HG03460 (cell line): ENCODE measurements around the gene SHC2.
"Not testable (repeated sequence)": the region's sequence is repeated elsewhere in the genome, so short reads cannot be mapped to it uniquely, and the experiment has no call there.

Source experiments
- ATAC-seq: cut with Tn5 transposase; IDR thresholded peaks from one replicate; pipeline ENCODE4 v1.9.1; 2021; ENCODE audit not compliant: unreplicated experiment

SHC2 gene

GRCh38 chr19:425056-425455 is 35.8 kb downstream of the SHC2 start:
- ATAC-seq, result no peak

DNA sequence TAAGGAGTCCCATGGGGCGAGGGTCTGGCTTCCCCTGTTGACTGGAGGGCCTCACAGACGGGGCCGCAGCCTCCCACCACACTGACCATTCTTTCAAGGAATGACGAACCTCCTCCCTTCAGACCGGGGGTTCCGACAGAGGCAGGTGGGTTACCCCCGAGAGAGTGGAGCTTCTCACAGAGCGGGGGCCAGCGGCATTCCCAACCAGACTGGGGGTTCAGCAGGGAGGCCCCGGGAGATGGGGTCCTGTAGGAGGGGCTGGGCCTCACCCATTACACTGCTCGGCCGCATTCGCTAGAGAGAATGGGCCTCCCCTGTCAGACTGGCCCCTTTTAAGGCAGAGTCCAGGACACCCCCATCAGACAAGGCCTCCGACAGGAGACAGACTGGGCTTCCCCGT is 36.3 kb downstream of the SHC2 start:
- ATAC-seq, result no peak

DNA sequence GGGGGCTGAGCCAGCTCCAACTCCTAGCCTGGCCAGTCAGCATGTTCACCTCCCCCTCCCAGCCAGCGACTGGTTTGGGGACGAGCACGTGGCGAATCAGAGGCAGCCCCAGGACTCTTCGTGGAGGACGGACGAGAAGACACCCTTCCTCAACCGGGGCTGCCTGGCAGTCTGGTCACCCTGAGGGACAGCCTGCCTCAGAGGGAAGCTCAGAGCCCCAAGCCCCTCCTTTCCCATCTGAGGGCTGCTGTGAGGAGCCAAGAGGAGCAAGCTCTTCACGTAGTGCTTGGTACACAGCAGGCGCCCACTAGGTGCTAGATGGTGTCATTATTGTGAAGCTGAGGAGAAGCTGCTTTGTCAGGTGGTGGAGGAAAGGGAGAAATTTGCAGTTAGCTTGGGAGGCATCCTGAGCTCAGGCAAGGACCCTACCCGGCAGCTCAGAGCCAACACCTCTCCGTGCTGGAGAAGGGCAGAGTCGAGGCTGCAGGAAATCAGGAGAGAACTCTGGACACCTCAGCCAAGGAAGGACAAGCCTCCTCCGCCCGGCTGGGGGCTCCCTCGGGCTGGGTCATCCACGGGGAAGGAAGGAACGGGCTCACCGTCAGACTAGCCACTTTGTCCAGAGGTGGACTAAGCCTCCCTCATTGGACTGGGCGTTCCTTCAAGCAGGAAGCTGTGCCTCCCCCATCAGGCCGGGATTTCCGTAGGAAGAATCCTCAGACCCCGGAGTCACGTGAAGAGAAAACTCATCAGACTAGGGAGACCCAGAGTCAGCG is 37.0 kb downstream of the SHC2 start:
- ATAC-seq, result no peak

DNA sequence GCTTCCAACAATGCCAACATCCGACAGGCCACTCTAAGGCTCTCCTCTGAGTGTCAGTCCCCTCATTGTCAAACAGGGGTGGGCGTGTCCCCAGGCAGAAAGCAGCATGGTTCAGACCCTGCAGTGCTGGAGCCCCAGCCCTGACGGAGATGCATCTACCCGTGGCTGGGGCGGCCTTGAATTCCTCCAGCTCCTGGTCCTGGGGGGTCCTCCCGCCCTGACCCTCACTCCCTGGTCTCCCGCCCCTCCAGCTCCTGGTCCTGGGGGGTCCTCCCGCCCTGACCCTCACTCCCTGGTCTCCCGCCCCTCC is 38.0 kb downstream of the SHC2 start:
- ATAC-seq, result not testable (repeated sequence)

GRCh38 chr19:422213-422916 is 38.5 kb downstream of the SHC2 start:
- no peak for ATAC-seq

DNA sequence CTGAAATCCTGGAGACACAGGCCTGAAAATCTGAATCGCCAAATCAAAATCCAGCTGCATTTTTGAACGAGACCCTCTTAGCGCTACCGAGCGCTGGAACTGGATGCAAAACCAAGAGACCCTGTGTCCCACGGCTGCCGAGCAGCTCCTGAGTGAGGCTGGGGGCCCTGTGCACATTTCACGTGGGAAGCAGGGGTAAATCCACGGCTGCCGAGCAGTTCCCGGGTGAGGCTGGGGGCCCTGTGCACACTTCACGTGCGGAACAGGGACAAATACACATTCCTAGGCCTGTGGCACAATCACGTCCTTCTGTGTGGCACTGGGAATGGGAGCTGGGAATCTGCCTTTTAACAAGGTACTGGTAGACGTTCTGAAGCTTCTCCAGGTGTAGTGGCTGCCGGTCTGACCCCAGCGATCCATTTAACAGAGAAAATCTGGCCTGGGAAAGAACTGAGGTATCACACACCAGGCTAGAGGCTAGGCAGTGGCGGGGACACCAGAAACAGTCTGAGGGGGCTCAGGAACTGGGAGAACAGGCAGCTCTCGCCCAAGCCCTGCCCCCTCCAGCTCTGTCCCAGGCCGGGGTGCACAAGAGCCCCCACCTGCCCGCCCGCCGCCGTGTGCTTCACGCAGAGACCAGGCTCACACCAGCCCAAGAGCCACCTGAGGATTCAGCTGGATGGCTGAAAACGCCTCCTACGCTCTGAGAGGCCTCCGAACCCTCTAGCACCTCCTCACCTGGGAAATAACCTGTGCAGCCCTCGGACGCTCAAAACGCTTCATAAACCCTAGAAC is 40.9 kb downstream of the SHC2 start:
- ATAC-seq, result no peak

- ATAC-seq, result no peak
These were observed 41.8 kb downstream of the SHC2 start for GRCh38 chr19:418761-419671.

DNA sequence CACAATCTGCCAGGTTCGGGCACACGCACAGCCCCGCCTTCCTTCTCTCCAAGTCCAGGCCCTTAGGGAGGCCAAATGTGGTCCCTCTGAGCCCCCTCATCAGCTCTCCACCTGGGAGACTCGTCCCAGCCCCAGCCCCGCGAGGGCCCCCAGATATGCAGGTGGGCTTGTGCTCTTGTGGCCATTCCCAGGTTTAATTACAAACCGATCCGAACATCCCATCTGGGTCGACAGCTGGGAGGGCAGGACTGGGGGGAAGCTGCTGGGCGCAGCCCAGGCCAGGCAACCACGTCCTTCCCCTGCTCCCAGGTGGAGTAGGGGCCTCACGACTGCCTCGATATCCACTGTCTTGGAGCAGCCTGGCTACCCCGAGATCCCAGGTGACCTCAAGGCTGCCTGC is 44.4 kb downstream of the SHC2 start:
- no peak for ATAC-seq

- no peak for ATAC-seq
These were observed 45.5 kb downstream of the SHC2 start for GRCh38 chr19:415292-415691.

- ATAC-seq, result no peak
These were observed 46.9 kb downstream of the SHC2 start for GRCh38 chr19:413756-414420.

GRCh38 chr19:412356-413355 is 48.2 kb downstream of the SHC2 start:
- ATAC-seq, result no peak

GRCh38 chr19:411723-412355 is 49.0 kb downstream of the SHC2 start:
- no peak for ATAC-seq

DNA sequence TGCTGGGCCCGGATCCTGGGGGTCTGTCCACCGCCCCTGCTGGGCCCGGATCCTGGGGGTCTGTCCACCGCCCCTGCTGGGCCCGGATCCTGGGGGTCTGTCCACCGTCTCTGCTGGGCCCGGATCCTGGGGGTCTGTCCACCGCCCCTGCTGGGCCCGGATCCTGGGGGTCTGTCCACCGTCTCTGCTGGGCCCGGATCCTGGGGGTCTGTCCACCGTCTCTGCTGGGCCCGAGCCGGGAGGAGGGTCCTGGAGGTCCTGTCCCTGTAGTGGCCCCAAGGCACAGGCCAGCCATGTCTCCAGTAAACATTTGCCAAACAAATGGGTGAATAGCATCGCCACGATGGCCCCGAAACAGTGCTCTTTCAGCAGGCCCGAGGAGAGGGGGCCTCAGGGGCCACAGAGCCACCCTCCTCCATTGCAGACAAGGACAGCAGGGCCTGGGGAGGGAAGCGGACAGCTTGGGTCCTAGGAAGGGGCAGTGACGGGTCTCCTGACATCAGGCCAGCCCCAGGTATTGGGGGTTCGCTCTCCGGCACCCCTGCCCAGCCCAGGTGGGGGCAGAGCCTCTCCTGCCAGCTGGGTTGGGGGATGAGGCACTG is 49.6 kb downstream of the SHC2 start:
- ATAC-seq, result not testable (repeated sequence)

DNA sequence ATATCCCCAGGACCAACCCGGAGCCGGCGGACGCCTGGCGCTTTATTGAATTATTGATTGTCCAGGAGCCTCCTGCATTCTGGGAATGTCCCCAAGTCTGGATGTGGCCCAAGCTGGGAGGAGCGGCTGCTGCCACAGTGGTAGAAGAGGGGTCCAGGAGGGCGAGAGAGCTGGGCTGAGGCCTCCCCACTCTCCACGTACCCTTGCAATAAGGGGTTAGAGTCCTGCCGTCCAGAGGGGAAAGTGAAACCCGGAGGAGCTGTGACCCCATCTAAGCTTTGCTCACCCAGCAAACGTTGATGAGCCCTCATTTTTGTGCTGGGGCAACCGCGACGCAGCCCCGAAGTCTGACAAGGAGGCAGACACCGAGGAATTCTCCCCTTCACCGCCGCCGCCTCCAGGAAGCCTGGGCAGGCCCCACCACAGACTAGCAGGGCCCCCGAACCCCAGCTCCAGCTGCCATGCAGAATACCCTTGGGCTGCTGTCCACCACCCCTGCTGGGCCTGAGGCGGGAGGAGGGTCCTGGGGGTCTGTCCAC is 50.5 kb downstream of the SHC2 start:
- no peak for ATAC-seq

GRCh38 chr19:409516-410242 is 51.2 kb downstream of the SHC2 start:
- no peak for ATAC-seq

GRCh38 chr19:408902-409515 is 51.8 kb downstream of the SHC2 start, which contains the start of gene C2CD4C:
C2CD4C (minus strand) TSS chr19:409147; CDS start chr19:408361, 786 bp downstream.
- ATAC-seq, result no peak

DNA sequence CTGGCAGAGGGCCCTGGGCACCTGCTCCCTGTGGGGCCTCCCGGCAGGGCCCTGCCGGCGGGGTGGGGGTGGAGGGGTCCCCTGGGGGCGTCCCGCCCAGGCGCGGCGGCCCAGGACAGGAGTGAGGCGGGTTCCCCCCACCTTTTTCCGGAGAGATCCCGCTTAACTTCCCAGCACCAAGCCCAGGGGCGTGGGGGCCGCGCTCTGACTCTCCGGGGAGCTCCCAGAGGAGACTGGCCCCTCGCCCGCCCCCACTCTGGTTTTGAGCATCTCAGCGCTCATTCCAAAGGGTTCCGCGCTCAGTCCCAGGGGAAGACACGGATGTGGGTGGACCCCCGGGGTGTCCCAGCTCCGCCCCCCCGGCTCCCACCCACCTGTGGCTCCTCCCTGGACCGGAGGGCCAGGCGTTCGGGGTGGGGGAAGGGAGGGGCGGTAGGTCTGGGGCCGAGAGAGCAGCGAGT is 52.4 kb downstream of the SHC2 start:
- no peak for ATAC-seq
